B cell (primary cell): ENCODE results near the gene MAP7. TPM values are rescaled to one million over a fixed set of nuclear protein-coding genes. Genes with fewer than 3 reads are reported as not detected.
"Not testable (repeated sequence)": the region's sequence is repeated elsewhere in the genome, so short reads cannot be mapped to it uniquely, and the experiment has no call there.

Source experiments
- ATAC-seq: fragments of 200-7000 bp; cut with Tn5 transposase; one replicate; pipeline ENCODE4 v1.10.0; 2021; ENCODE audit warnings: low read depth, mild to moderate bottlenecking, moderate number of reproducible peaks, moderate library complexity
- CTCF ChIA-PET: fragments of 350-600 bp; sonication (Branson Sonifier 250); formaldehyde crosslinking; loops from one replicate; lab custom pipeline; 2021; ENCODE audit warnings: antibody characterized with exemption, inconsistent platforms; lab: Charles Lee
- POLR2A ChIA-PET: fragments of 350-600 bp; sonication (Branson Sonifier 250); formaldehyde crosslinking; loops from one replicate; lab custom pipeline; 2021; ENCODE audit warnings: antibody characterized with exemption; lab: Charles Lee
- DNase-seq: peaks from one replicate; pipeline ENCODE4 v3.0.0; 2013
- H2AFZ ChIP-seq: 2 replicates; pipeline ENCODE4 v1.6.1; 2012; ENCODE audit warnings: mild to moderate bottlenecking, low read depth, low read length; ENCODE audit not compliant: insufficient read depth, poor library complexity, severe bottlenecking
- H3K27ac ChIP-seq, 2 donors: 1 replicate in 1 of 2; 2 replicates in 1 of 2; pipeline ENCODE4 v1.5.1; 2012 to 2013; ENCODE audit warnings: low read length in 2 of 2, mild to moderate bottlenecking in 2 of 2, moderate library complexity in 1 of 2
- H3K27me3 ChIP-seq, 4 experiments: fragments of 200-600 bp in 1 of 4; sonication (generic) in 1 of 4; replicated peaks in 1 of 4; 1 replicate in 2 of 4; 2 replicates in 2 of 4; pipeline versions ENCODE4 v1.6.1 to v1.7.0; 2013 to 2016; ENCODE audit warnings: low read length in 3 of 4, mild to moderate bottlenecking in 2 of 4, mixed read lengths in 1 of 4, moderate library complexity in 1 of 4; ENCODE audit not compliant: insufficient read depth in 4 of 4, control insufficient read depth in 3 of 4; ENCODE audit errors: control extremely low read depth in 1 of 4
- H3K36me3 ChIP-seq, 2 experiments: replicated peaks in 1 of 2; 1 replicate in 1 of 2; 2 replicates in 1 of 2; pipeline versions ENCODE4 v1.6.1 to v1.7.1; 2013; ENCODE audit warnings: low read length in 1 of 2; ENCODE audit not compliant: insufficient read depth in 2 of 2, control insufficient read depth in 1 of 2; ENCODE audit errors: control extremely low read depth in 1 of 2, extremely low read depth in 1 of 2
- H3K4me1 ChIP-seq, 2 donors: fragments of 200-600 bp in 1 of 2; sonication (generic) in 1 of 2; 1 replicate in 1 of 2; 2 replicates in 1 of 2; pipeline versions ENCODE4 v1.5.1 to v1.6.1; 2013 to 2017; ENCODE audit warnings: low read length in 2 of 2; ENCODE audit not compliant: control insufficient read depth in 2 of 2, insufficient read depth in 2 of 2
- H3K4me2 ChIP-seq: replicated peaks from 2 replicates; pipeline ENCODE3; 2012; ENCODE audit warnings: mild to moderate bottlenecking, low read depth, low read length; ENCODE audit not compliant: poor library complexity, severe bottlenecking
- H3K4me3 ChIP-seq, 5 experiments: fragments of 200-600 bp in 1 of 5; sonication (generic) in 1 of 5; 1 replicate in 3 of 5; 2 replicates in 2 of 5; pipeline versions ENCODE4 v1.5.1 to v1.7.0; 2011 to 2016; ENCODE audit warnings: low read length in 4 of 5, mild to moderate bottlenecking in 4 of 5, low read depth in 2 of 5, control low read depth in 1 of 5, moderate library complexity in 1 of 5; ENCODE audit not compliant: insufficient read depth in 1 of 5; ENCODE audit errors: control extremely low read depth in 1 of 5, extremely low read depth in 1 of 5
- H3K79me2 ChIP-seq: fragments of 200-600 bp; sonication (generic); one replicate; pipeline ENCODE4 v1.6.0; 2016; ENCODE audit warnings: low read length; ENCODE audit not compliant: control insufficient read depth, insufficient read depth
- H3K9ac ChIP-seq: fragments of 200-600 bp; sonication (generic); 2 replicates; pipeline ENCODE4 v1.6.1; 2017; ENCODE audit warnings: mild to moderate bottlenecking, low read length, moderate library complexity
- H3K9me3 ChIP-seq, 3 donors: one replicate each; pipeline versions ENCODE4 v1.6.1 to v1.7.1; 2013; ENCODE audit warnings: low read length in 2 of 3; ENCODE audit not compliant: control insufficient read depth in 2 of 3, insufficient read depth in 1 of 3; ENCODE audit errors: control extremely low read depth in 1 of 3
- H4K20me1 ChIP-seq: 2 replicates; pipeline ENCODE4 v1.6.0; 2012; ENCODE audit warnings: mild to moderate bottlenecking, low read length; ENCODE audit not compliant: insufficient read depth, control insufficient read depth, poor library complexity, severe bottlenecking
- H3K27ac Mint-ChIP-seq: one replicate; pipeline ENCODE4 v1.8.0; 2021; ENCODE audit warnings: mixed read lengths
- H3K27me3 Mint-ChIP-seq: one replicate; pipeline ENCODE4 v1.8.0; 2021; ENCODE audit warnings: mixed read lengths
- H3K4me1 Mint-ChIP-seq: one replicate; pipeline ENCODE4 v1.8.0; 2021; ENCODE audit warnings: mixed read lengths
- H3K4me3 Mint-ChIP-seq: one replicate; pipeline ENCODE4 v1.8.0; 2021; ENCODE audit warnings: mixed read lengths
- H3K9me3 Mint-ChIP-seq: one replicate; pipeline ENCODE4 v1.8.0; 2022; ENCODE audit warnings: mixed read lengths; ENCODE audit not compliant: insufficient read depth
- EZH2 ChIP-seq: IDR thresholded peaks from 2 replicates; pipeline ENCODE4 v1.6.1; 2012; ENCODE audit warnings: borderline replicate concordance, low read depth, mild to moderate bottlenecking, moderate library complexity, low read length; ENCODE audit not compliant: insufficient read depth, poor library complexity, severe bottlenecking
- WGBS: methylation state at CpG from one replicate; pipeline ENCODE4 v1.1.5; 2013; ENCODE audit warnings: missing lambda C conversion rate; ENCODE audit not compliant: insufficient coverage; 5-methylcytosine and 5-hydroxymethylcytosine counted together
- intact Hi-C: fragments of 100-400 bp; cut with micrococcal nuclease; formaldehyde crosslinking; loops from one replicate; pipeline ENCODE4 v1.10.0; 2022
- polyA plus RNA-seq: library from polyadenylated mRNA; depleted of rRNA; stranded (reverse); fragments of >200 nt; gene quantifications from 2 replicates; pipeline ENCODE4 v1.2.3, GENCODE V29; 2012
- total RNA-seq, 2 donors: library from RNA; stranded (reverse); fragments of 120-200 nt in 1 of 2; gene quantifications; 1 replicate in 1 of 2; 2 replicates in 1 of 2; pipeline versions ENCODE4 v1.2.3 to v1.2.4, GENCODE V29; 2013 to 2022
- TF ChIP-seq, protein P1 (sequence below): fragments of 200-600 bp; IDR thresholded peaks from one replicate; pipeline ENCODE4 v1.8.0; 2022; ENCODE audit warnings: antibody characterized with exemption, mild to moderate bottlenecking

MAP7 gene
- total and polyA plus RNA-seq, 2 donors (not counting 1 experiment from before 2014, with no cell fraction given): 0.34 to 0.64 TPM

DNA sequence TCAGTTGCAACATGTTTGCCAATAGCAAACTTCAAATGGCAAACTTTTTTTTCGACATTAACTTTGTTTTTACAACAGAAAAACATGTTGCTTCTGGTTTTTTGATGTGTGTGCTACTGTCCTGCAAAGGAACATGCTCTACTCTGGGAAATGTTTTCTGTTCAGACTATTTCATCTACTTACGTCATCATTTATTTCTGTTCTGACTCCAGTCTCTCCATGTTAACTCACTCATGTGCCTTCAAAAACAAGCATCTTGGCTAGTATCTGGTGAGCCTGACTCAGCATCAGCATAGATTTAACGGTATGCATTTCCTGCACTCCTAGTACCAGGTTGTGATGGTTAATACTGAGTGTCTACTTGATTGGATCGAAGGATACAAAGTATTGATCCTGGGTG, 36.1 kb upstream of the MAP7 start:
- H3K36me3 ChIP-seq: peaks cover 10 to 60% of the 10 kb centered on the region in 2 experiments
- H3K9me3 ChIP-seq: no peaks in the 10 kb centered on the region
- no peak overlapping the region for H3K4me2 ChIP-seq
- no peak overlapping the region for H3K9ac ChIP-seq
- WGBS: 100% methylated on average over 1 of the region's 4 CpGs
- Mint-ChIP-seq H3K4me1 (no peaks in the 10 kb centered on the region), H3K9me3 (no peaks in the 10 kb centered on the region), H3K4me3 (no peak overlapping the region), H3K27ac (no peak overlapping the region), H3K27me3 (no peaks in the 10 kb centered on the region)
- CTCF ChIA-PET: interaction anchor here (1.3 to 2.6 kb wide), 3 partner anchors 11 to 206 kb away, joined by 3 to 11 read pairs (median 6); partner anchors contain the start of gene MAP3K5
- no peak overlapping the region for H3K4me3 ChIP-seq
- H3K27me3 ChIP-seq: no peaks in the 10 kb centered on the region
- POLR2A ChIA-PET: no interaction called here
- no peak overlapping the region for H3K27ac ChIP-seq
- DNase-seq (no peak), ATAC-seq (no peak)
- no peak overlapping the region for H2AFZ ChIP-seq
- no peaks in the 10 kb centered on the region for H3K4me1 ChIP-seq
- TF ChIP-seq, protein P1, sequence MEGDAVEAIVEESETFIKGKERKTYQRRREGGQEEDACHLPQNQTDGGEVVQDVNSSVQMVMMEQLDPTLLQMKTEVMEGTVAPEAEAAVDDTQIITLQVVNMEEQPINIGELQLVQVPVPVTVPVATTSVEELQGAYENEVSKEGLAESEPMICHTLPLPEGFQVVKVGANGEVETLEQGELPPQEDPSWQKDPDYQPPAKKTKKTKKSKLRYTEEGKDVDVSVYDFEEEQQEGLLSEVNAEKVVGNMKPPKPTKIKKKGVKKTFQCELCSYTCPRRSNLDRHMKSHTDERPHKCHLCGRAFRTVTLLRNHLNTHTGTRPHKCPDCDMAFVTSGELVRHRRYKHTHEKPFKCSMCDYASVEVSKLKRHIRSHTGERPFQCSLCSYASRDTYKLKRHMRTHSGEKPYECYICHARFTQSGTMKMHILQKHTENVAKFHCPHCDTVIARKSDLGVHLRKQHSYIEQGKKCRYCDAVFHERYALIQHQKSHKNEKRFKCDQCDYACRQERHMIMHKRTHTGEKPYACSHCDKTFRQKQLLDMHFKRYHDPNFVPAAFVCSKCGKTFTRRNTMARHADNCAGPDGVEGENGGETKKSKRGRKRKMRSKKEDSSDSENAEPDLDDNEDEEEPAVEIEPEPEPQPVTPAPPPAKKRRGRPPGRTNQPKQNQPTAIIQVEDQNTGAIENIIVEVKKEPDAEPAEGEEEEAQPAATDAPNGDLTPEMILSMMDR: no peak
- no peak for TF ChIP-seq EZH2
- H3K79me2 ChIP-seq: no peaks in the 10 kb centered on the region
- H4K20me1 ChIP-seq: no peaks in the 10 kb centered on the region
- intact Hi-C loops: no loop called here

DNA sequence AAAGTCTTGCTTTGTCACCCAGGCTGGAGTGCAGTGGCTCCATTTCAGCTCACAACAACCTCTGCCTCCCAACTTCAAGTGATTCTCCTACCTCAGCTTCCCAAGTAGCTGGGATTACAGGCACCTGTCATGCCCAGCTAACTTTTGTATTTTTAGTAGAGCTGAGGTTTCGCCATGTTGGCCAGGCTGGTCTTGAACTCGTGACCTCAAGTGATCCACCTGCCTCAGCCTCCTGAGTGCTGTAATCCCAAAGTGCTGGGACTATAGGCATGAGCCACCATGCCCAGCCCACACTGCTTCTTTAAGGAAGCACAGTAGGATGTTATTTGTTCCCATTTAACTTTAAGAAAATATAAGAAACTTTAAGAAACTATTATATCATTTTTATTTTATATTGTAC, 35.3 kb upstream of the MAP7 start:
- H4K20me1 ChIP-seq, H3K4me2 ChIP-seq, H3K4me3 ChIP-seq, H3K4me1 ChIP-seq, H3K27ac Mint-ChIP-seq, ATAC-seq, H3K79me2 ChIP-seq, H3K27ac ChIP-seq, H2AFZ ChIP-seq, H3K9ac ChIP-seq, H3K4me3 Mint-ChIP-seq, H3K9me3 ChIP-seq, intact Hi-C loops, H3K27me3 Mint-ChIP-seq, DNase-seq, POLR2A ChIA-PET, H3K4me1 Mint-ChIP-seq, H3K27me3 ChIP-seq, H3K9me3 Mint-ChIP-seq: not testable (repeated sequence)
- CTCF ChIA-PET: interaction anchor here (1.3 to 2.6 kb wide), 3 partner anchors 11 to 206 kb away, joined by 3 to 11 read pairs (median 6); partner anchors contain the start of gene MAP3K5
- 100% methylated on average over 2 of the region's 2 CpGs for WGBS
- H3K36me3 ChIP-seq: peaks cover 13 to 61% of the 10 kb centered on the region in 2 experiments

- H3K27ac Mint-ChIP-seq, H3K27ac ChIP-seq, DNase-seq, H3K4me3 Mint-ChIP-seq, H3K4me2 ChIP-seq, H3K79me2 ChIP-seq, H3K27me3 Mint-ChIP-seq, H3K4me3 ChIP-seq, H3K9ac ChIP-seq, H2AFZ ChIP-seq, H3K27me3 ChIP-seq, ATAC-seq, H3K9me3 Mint-ChIP-seq, POLR2A ChIA-PET, H3K9me3 ChIP-seq, H3K4me1 Mint-ChIP-seq, H3K4me1 ChIP-seq, H4K20me1 ChIP-seq: not testable (repeated sequence)
- CTCF ChIA-PET: interaction anchor here (1.1 to 2.6 kb wide), 7 partner anchors 8 to 341 kb away, joined by 3 to 11 read pairs (median 5); partner anchors contain the start of gene MAP3K5
- peaks cover 14 to 62% of the 10 kb centered on the region in 2 experiments for H3K36me3 ChIP-seq
- WGBS: 96% methylated on average over 3 of the region's 5 CpGs
- intact Hi-C loops: loop anchor here (5.0 kb wide), 1 partner anchor 1058 kb away; no protein-coding TSS in a partner anchor
Observed at GRCh38 chr6:136584290-136584689, 34.1 kb upstream of the MAP7 start.
